Lung (tissue), 12 donors: ENCODE measurements around the gene S1PR5. TPM values are rescaled to one million over a fixed set of nuclear protein-coding genes. Genes with fewer than 3 reads are reported as not detected.
A peak's percentile ranks its signal among the peaks of the same experiment; 100 is the strongest.

ENCODE experiments used
- ATAC-seq: fragments of 200-7000 bp; cut with Tn5 transposase; one replicate; pipeline ENCODE4 v1.9.1; 2020; ENCODE audit warnings: moderate number of reproducible peaks; ENCODE audit not compliant: insufficient read depth, low FRiP score
- DNase-seq, 3 donors: peaks; one replicate each; pipeline ENCODE4 v3.0.0-alpha.2; 2013 to 2017
- H3K27ac ChIP-seq, 2 donors: one replicate each; pipeline ENCODE4 v1.5.1; 2013; ENCODE audit warnings: mild to moderate bottlenecking in 2 of 2, moderate library complexity in 2 of 2, control low read depth in 1 of 2, inconsistent platforms in 1 of 2, low read depth in 1 of 2, low read length in 1 of 2
- H3K27me3 ChIP-seq, 3 donors: one replicate each; pipeline ENCODE4 v1.5.1; 2013; ENCODE audit warnings: low read length in 2 of 3; ENCODE audit not compliant: control insufficient read depth in 3 of 3, insufficient read depth in 3 of 3
- H3K36me3 ChIP-seq, 4 donors: one replicate each; pipeline ENCODE4 v1.5.1; 2013; ENCODE audit warnings: low read length in 4 of 4, mild to moderate bottlenecking in 1 of 4, moderate library complexity in 1 of 4; ENCODE audit not compliant: control insufficient read depth in 4 of 4, insufficient read depth in 4 of 4
- H3K4me1 ChIP-seq, 5 donors: one replicate each; pipeline ENCODE4 v1.5.1; 2013; ENCODE audit warnings: low read length in 5 of 5, mild to moderate bottlenecking in 2 of 5, moderate library complexity in 1 of 5; ENCODE audit not compliant: control insufficient read depth in 5 of 5, insufficient read depth in 5 of 5
- H3K4me3 ChIP-seq: one replicate; pipeline ENCODE4 v1.5.1; 2013; ENCODE audit warnings: mild to moderate bottlenecking, control low read depth, moderate library complexity
- H3K9ac ChIP-seq, 2 donors: one replicate each; pipeline ENCODE4 v1.5.1; 2013; ENCODE audit warnings: low read length in 2 of 2, control low read depth in 1 of 2; ENCODE audit not compliant: insufficient read depth in 1 of 2
- H3K9me3 ChIP-seq, 4 donors: one replicate each; pipeline ENCODE4 v1.5.1; 2013; ENCODE audit warnings: low read length in 3 of 4, mild to moderate bottlenecking in 1 of 4, moderate library complexity in 1 of 4; ENCODE audit not compliant: control insufficient read depth in 4 of 4, insufficient read depth in 3 of 4
- CTCF ChIP-seq: IDR thresholded peaks from 2 replicates; pipeline ENCODE4 v1.5.1; 2012; ENCODE audit warnings: mild to moderate bottlenecking; ENCODE audit errors: control extremely low read depth, extremely low read depth
- WGBS, 2 donors: extraction: QIAGEN DNeasy Blood & Tissue Kit; methylation state at CpG; one replicate each; pipeline ENCODE4 v1.1.7; 2013; 5-methylcytosine and 5-hydroxymethylcytosine counted together
- polyA plus RNA-seq, 2 donors: library from polyadenylated mRNA; stranded (reverse); fragments of 200-250 nt; gene quantifications; one replicate each; pipeline ENCODE4 v1.2.1, GENCODE V29; 2013
- total RNA-seq, 2 donors: library from RNA; depleted of rRNA in 1 of 2; stranded (reverse); fragments of >200 nt in 1 of 2; gene quantifications; one replicate each; pipeline ENCODE4 v1.2.1, GENCODE V29; 2014 to 2021
- donor health status: control.
- donor health status: control.
- donor health status: Bipolar disorder and iron deficiency.
- donor health status: healthy.
- donor health status: DM: yes; HTN: yes; CAD: no.

Gene S1PR5
- total and polyA plus RNA-seq, 4 donors, result 0.26 to 1.4 (median 0.89) TPM

GRCh38 chr19:10549733-10550132 lies 32.5 kb upstream of the S1PR5 start:
- H3K9me3 ChIP-seq, result peaks cover 0 to 5% (median 0%) of the 10 kb centered on the region in 4 donors
- H3K4me1 ChIP-seq, result peaks cover 0 to 4% (median under 1%) of the 10 kb centered on the region in 5 donors
- H3K9ac ChIP-seq, result no peak overlapping the region
- no peak for TF ChIP-seq CTCF
- H3K36me3 ChIP-seq, result peaks cover 11 to 60% (median 33%) of the 10 kb centered on the region in 4 donors
- no peak overlapping the region for H3K27ac ChIP-seq
- no peaks in the 10 kb centered on the region for H3K27me3 ChIP-seq
- no peak for DNase-seq
- WGBS, 2 donors, result 92 to 94% methylated on average over 7 of the region's 7 CpGs
- ATAC-seq, result no peak
- no peak overlapping the region for H3K4me3 ChIP-seq

GRCh38 chr19:10548746-10549276 lies 31.6 kb upstream of the S1PR5 start:
- Histone ChIP-seq H3K27ac (no peak overlapping the region), H3K4me1 (peaks cover 0 to 9% (median 5%) of the 10 kb centered on the region in 5 donors), H3K36me3 (peaks cover 10 to 51% (median 30%) of the 10 kb centered on the region in 4 donors), H3K4me3 (no peak overlapping the region), H3K9ac (no peak overlapping the region), H3K9me3 (peaks cover 0 to 5% (median 0%) of the 10 kb centered on the region in 4 donors), H3K27me3 (no peaks in the 10 kb centered on the region)
- no peak for TF ChIP-seq CTCF
- DNase-seq, result no peak
- no peak for ATAC-seq
- 98% methylated on average over 18 of the region's 18 CpGs for WGBS, 2 donors

GRCh38 chr19:10546817-10547216 lies 29.6 kb upstream of the S1PR5 start:
- ATAC-seq (no peak), DNase-seq (no peak)
- no peak overlapping the region for H3K27ac ChIP-seq
- TF ChIP-seq CTCF, result no peak
- H3K4me1 ChIP-seq, result peaks cover 0 to 9% (median 5%) of the 10 kb centered on the region in 5 donors
- no peaks in the 10 kb centered on the region for H3K9me3 ChIP-seq
- WGBS, 2 donors, result 96 to 97% methylated on average over 17 of the region's 17 CpGs
- H3K36me3 ChIP-seq, result peaks cover 4 to 32% (median 18%) of the 10 kb centered on the region in 4 donors
- no peak overlapping the region for H3K9ac ChIP-seq
- no peaks in the 10 kb centered on the region for H3K27me3 ChIP-seq
- no peak overlapping the region for H3K4me3 ChIP-seq

GRCh38 chr19:10544753-10545251 lies 27.6 kb upstream of the S1PR5 start:
- ATAC-seq (no peak), DNase-seq (no peak)
- TF ChIP-seq CTCF, result no peak
- Histone ChIP-seq H3K36me3 (peaks cover 0 to 25% (median 15%) of the 10 kb centered on the region in 4 donors), H3K9me3 (no peaks in the 10 kb centered on the region), H3K9ac (peak overlapping the region; percentile 46 to 47), H3K27me3 (no peaks in the 10 kb centered on the region), H3K27ac (no peak overlapping the region), H3K4me1 (peaks cover 0 to 9% (median 5%) of the 10 kb centered on the region in 5 donors), H3K4me3 (peak overlapping the region; percentile 95)
- WGBS, 2 donors, result 49 to 54% methylated on average over 23 of the region's 23 CpGs
